ENCODE measurements around the gene SH3D21.

- TF ChIP-seq CTCF (IDR thresholded peaks at IDR 0.05) (no peak), EZH2 (IDR thresholded peaks at IDR 0.05; ENCODE audit: borderline replicate concordance, insufficient read depth, low read depth, low read length, poor library complexity, severe bottlenecking) (no peak)
These were observed 17.6 kb downstream of the SH3D21 start, which contains the start of gene EVA1B for GRCh38 chr1:36323636-36324352.

Data from B cell (primary cell).